GM12891 (cell line): ENCODE results near the gene NELFCD.

Source experiments
- PAX5 ChIP-seq: IDR thresholded peaks from 2 replicates; pipeline ENCODE4 v1.6.1; 2011; ENCODE audit warnings: low read length, moderate library complexity, mild to moderate bottlenecking; ENCODE audit not compliant: insufficient read depth, severe bottlenecking
- POLR2A ChIP-seq: IDR thresholded peaks from 2 replicates; pipeline ENCODE4 v1.6.1; 2011; ENCODE audit warnings: low read depth, low read length, control low read depth
- POLR2AphosphoS5 ChIP-seq: IDR thresholded peaks from 2 replicates; pipeline ENCODE4 v1.6.1; 2011; ENCODE audit warnings: low read depth, low read length, control low read depth
- POU2F2 ChIP-seq: IDR thresholded peaks from 2 replicates; pipeline ENCODE4 v1.6.1; 2011; ENCODE audit warnings: low read depth, mild to moderate bottlenecking, control low read depth, low read length, moderate library complexity
- TAF1 ChIP-seq: IDR thresholded peaks from 2 replicates; pipeline ENCODE4 v1.6.1; 2011; ENCODE audit warnings: low read depth, low read length, control low read depth

DNA sequence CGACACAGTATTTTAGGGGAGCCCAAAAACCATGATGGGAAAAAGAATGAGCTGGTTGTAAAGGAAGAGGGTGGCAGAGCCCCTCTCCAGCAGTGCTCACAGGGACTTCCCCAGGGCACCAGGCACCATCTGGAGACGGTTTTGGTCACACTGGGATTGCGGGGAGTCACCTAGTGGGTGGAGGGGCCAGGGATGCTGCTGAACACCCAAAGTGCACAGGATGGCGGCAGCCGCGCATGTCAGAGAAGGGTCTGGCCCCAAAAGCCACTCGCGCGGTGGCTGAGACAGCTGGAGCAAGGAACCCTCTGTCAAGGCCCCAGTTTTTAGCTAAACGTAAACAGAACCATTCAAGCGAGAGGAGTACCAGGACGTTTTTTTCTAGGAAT, 15.2 kb downstream of the NELFCD start:
- TF ChIP-seq POLR2A = peak; percentile 25; the same call in 1 of the 2 replicates
- no peak for TF ChIP-seq POU2F2
- TF ChIP-seq POLR2AphosphoS5 = no peak
- TF ChIP-seq TAF1 = no peak
- no peak for TF ChIP-seq PAX5
